Measurements from ENCODE around the gene SOS2. TPM values are rescaled to one million over a fixed set of nuclear protein-coding genes. Genes with fewer than 3 reads are reported as not detected.

SOS2 gene
- total RNA-seq, 2 donors from 2014 or later: 38.7 to 40.2 TPM

GRCh38 chr14:50122291-50122690 is 109.1 kb downstream of the SOS2 start:
- H3K27ac ChIP-seq: no peak overlapping the region
- peaks cover 8% of the 10 kb centered on the region for H3K36me3 ChIP-seq
- H3K4me1 ChIP-seq (ENCODE audit: control insufficient read depth in 1 of 2, low read depth in 2 of 2): peaks cover 0 to 3% of the 10 kb centered on the region in 2 donors
- no peaks in the 10 kb centered on the region for H3K27me3 ChIP-seq (replicated peaks; ENCODE audit: insufficient read depth)
- no peaks in the 10 kb centered on the region for H3K9me3 ChIP-seq
- no peak overlapping the region for H3K4me3 ChIP-seq
- no peak for DNase-seq (ENCODE audit: low spot score)
- ATAC-seq (ENCODE audit: insufficient number of reproducible peaks, low FRiP score, low read depth): no peak
- TF ChIP-seq CTCF (IDR thresholded peaks at IDR 0.05): no peak

GRCh38 chr14:50121486-50121885 is 109.9 kb downstream of the SOS2 start:
- Histone ChIP-seq H3K36me3 (peaks cover 8% of the 10 kb centered on the region), H3K27me3 (replicated peaks; ENCODE audit: insufficient read depth) (no peaks in the 10 kb centered on the region), H3K9me3 (no peaks in the 10 kb centered on the region), H3K4me3 (no peak overlapping the region), H3K27ac (no peak overlapping the region), H3K4me1 (ENCODE audit: control insufficient read depth in 1 of 2, low read depth in 2 of 2) (peaks cover 0 to 6% of the 10 kb centered on the region in 2 donors)
- no peak for ATAC-seq (ENCODE audit: insufficient number of reproducible peaks, low FRiP score, low read depth)
- no peak for TF ChIP-seq CTCF (IDR thresholded peaks at IDR 0.05)
- no peak for DNase-seq (ENCODE audit: low spot score)

GRCh38 chr14:50117456-50117855 is 113.9 kb downstream of the SOS2 start:
- ATAC-seq (ENCODE audit: insufficient number of reproducible peaks, low FRiP score, low read depth): no peak
- Histone ChIP-seq H3K36me3 (peaks cover 21% of the 10 kb centered on the region), H3K27ac (peak overlapping the region in 1 of 2 donors; percentile 60)

DNA sequence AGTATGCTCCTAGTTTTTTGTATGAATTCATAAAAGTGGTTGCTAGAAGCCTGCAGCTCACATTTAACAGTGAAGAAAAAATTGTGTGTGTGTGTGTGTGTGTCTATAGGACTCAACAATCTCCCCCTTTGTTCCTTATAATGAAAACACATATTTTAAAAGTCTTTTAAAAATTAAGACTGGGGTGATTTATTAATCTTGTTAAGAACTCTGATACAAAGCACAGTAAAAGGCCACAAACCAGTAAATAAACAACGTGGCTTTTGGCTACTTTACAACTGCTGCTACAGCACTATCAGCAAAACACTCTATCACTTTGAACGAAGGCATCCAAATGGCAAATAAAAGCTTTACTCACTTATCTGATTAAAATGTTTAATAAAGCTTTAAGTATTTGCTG is 114.4 kb downstream of the SOS2 start:
- Histone ChIP-seq H3K27me3 (replicated peaks; ENCODE audit: insufficient read depth) (no peaks in the 10 kb centered on the region), H3K36me3 (peaks cover 26% of the 10 kb centered on the region), H3K9me3 (no peaks in the 10 kb centered on the region), H3K4me1 (ENCODE audit: control insufficient read depth in 1 of 2, low read depth in 2 of 2) (peaks cover 12 to 15% of the 10 kb centered on the region in 2 donors), H3K27ac (peak overlapping the region; percentile 60 to 76), H3K4me3 (peak overlapping the region; percentile 77)
- DNase-seq (ENCODE audit: low spot score): no peak
- no peak for TF ChIP-seq CTCF (IDR thresholded peaks at IDR 0.05)
- ATAC-seq (ENCODE audit: insufficient number of reproducible peaks, low FRiP score, low read depth): no peak

More at GRCh38 chr14:50117456-50117855, 113.9 kb downstream of the SOS2 start:
- Histone ChIP-seq H3K4me3 (no peak overlapping the region), H3K27me3 (replicated peaks; ENCODE audit: insufficient read depth) (no peaks in the 10 kb centered on the region), H3K9me3 (no peaks in the 10 kb centered on the region), H3K4me1 (ENCODE audit: control insufficient read depth in 1 of 2, low read depth in 2 of 2) (peaks cover 12 to 15% of the 10 kb centered on the region in 2 donors)
- no peak for DNase-seq (ENCODE audit: low spot score)
- no peak for TF ChIP-seq CTCF (IDR thresholded peaks at IDR 0.05)

GRCh38 chr14:50116181-50116956 is 115.0 kb downstream of the SOS2 start, which contains the start of gene VCPKMT:
Gene VCPKMT, minus strand, starts transcription at chr14:50116572. Its CDS starts 20 bp downstream, at chr14:50116552.
- Histone ChIP-seq H3K9me3 (no peaks in the 10 kb centered on the region), H3K36me3 (peaks cover 28% of the 10 kb centered on the region), H3K27me3 (replicated peaks; ENCODE audit: insufficient read depth) (no peaks in the 10 kb centered on the region), H3K4me1 (ENCODE audit: control insufficient read depth in 1 of 2, low read depth in 2 of 2) (peaks cover 12 to 15% of the 10 kb centered on the region in 2 donors), H3K27ac (peak within 1 kb of the TSS; percentile 60 to 76), H3K4me3 (peak within 1 kb of the TSS; percentile 77)
- ATAC-seq (ENCODE audit: insufficient number of reproducible peaks, low FRiP score, low read depth) (peak; percentile 82), DNase-seq (ENCODE audit: low spot score) (peak; percentile 80)
- TF ChIP-seq CTCF (IDR thresholded peaks at IDR 0.05): no peak

Data from thoracic aorta (tissue), 2 donors.